Erythroblast (primary cell): Measurements from ENCODE around the gene TBX1.

Experiments
- GATA1 ChIP-seq: IDR thresholded peaks from 2 replicates; pipeline ENCODE4 v1.6.1; 2011; ENCODE audit warnings: low read depth, mild to moderate bottlenecking, control low read depth, low read length, moderate library complexity
- POLR2A ChIP-seq: IDR thresholded peaks from 2 replicates; pipeline ENCODE4 v1.6.1; 2011; ENCODE audit warnings: mild to moderate bottlenecking, low read length

DNA sequence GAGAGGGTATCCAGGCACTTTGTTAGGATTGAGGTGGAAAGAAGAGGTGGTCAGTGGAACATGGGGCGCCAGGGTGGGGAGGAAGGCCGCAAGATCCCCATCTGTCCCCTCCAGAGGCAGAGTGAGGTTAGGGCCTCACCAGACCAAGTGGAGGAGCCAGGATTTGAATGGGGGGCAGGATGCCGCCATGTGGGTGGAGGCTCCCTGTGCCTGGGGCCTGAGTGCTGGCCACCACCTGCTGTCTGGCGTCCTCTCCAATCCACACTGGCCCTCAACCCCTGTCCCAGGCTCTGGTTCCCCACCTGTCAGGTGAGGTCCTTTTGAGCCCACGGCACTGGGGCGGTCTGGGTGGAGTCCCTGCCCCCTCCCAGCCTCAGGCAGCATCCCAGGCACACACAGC, 17.5 kb upstream of the TBX1 start:
- TF ChIP-seq POLR2A = no peak
- TF ChIP-seq GATA1 = no peak
